Measurements from ENCODE around the gene NPHP4.

GRCh38 chr1:5844442-5844841 lies 147.8 kb downstream of the NPHP4 start:
- no peak for TF ChIP-seq CTCF (IDR thresholded peaks at IDR 0.05 in 4 of 5, conservative IDR thresholded peaks at IDR 0.05 in 1 of 5)
- no peak for TF ChIP-seq POLR2A (IDR thresholded peaks at IDR 0.05)
